K562 (cell line): ENCODE measurements around the gene RGS3. TPM values are rescaled to one million over a fixed set of nuclear protein-coding genes. Genes with fewer than 3 reads are reported as not detected.

ENCODE experiments used
- ATAC-seq: fragments of 200-7000 bp; cut with Tn5 transposase; 3 replicates; pipeline ENCODE4 v1.9.1; 2020; ENCODE audit warnings: moderate library complexity
- BruUV-seq: library from RNA; stranded (reverse); fragments of 400-500 nt; replicated peaks from 2 replicates; lab custom pipeline; 2021; lab: Mats Ljungman, UMichigan
- CTCF ChIA-PET: fragments of 300-600 bp; formaldehyde crosslinking; extraction: SDS; loops from one replicate; lab custom pipeline; 2021; ENCODE audit warnings: low intra/inter-chr PET ratio; lab: Yijun Ruan, JAX
- POLR2A ChIA-PET: fragments of 300-600, 350-650 bp; sonication (Branson Sonifier 250); formaldehyde crosslinking; extraction: SDS; loops from one replicate; lab custom pipeline; 2021; ENCODE audit warnings: antibody characterized with exemption, inconsistent platforms; lab: Yijun Ruan, JAX
- DNase-seq, 4 experiments: peaks; one replicate each; pipeline versions ENCODE4 v3.0.0 to v3.0.0-alpha.2; 2011 to 2018; ENCODE audit warnings: low spot score in 3 of 4, mixed read lengths in 3 of 4; ENCODE audit errors: extremely low read depth in 1 of 4
- FAIRE-seq: peaks from 2 replicates; lab custom pipeline; 2011; peaks lifted over from hg19 to GRCh38; lab: Jason Lieb, UNC
- H2AFZ ChIP-seq: 2 replicates; pipeline ENCODE4 v1.6.0; 2011; ENCODE audit warnings: low read depth, low read length, control low read depth, inconsistent platforms
- H3K27ac ChIP-seq: fragments of 200-600 bp; 3 replicates; pipeline ENCODE4 v1.8.0; 2011; ENCODE audit warnings: low read depth, mild to moderate bottlenecking, control low read depth, inconsistent platforms, low read length, moderate library complexity, mixed read lengths; ENCODE audit errors: extremely low read depth
- H3K27me3 ChIP-seq, 2 experiments: fragments of 300-600 bp in 1 of 2; 2 replicates in 1 of 2; 3 replicates in 1 of 2; pipeline versions ENCODE4 v1.6.0 to v1.8.0; 2011; ENCODE audit warnings: inconsistent platforms in 2 of 2, low read length in 2 of 2, mild to moderate bottlenecking in 1 of 2, mixed read lengths in 1 of 2, moderate library complexity in 1 of 2; ENCODE audit not compliant: control insufficient read depth in 2 of 2, insufficient read depth in 2 of 2
- H3K36me3 ChIP-seq: fragments of 300-600 bp; 3 replicates; pipeline ENCODE4 v1.8.0; 2011; ENCODE audit warnings: mild to moderate bottlenecking, low read length, inconsistent platforms; ENCODE audit not compliant: control insufficient read depth, insufficient read depth
- H3K4me1 ChIP-seq, 2 experiments: fragments of 200-600 bp in 1 of 2; replicated peaks in 1 of 2; 2 replicates in 1 of 2; 3 replicates in 1 of 2; pipeline versions ENCODE4 v1.5.1 to v1.8.0; 2011; ENCODE audit warnings: inconsistent platforms in 2 of 2, low read length in 2 of 2, mild to moderate bottlenecking in 1 of 2, mixed read lengths in 1 of 2, moderate library complexity in 1 of 2; ENCODE audit not compliant: control insufficient read depth in 2 of 2, insufficient read depth in 2 of 2
- H3K4me2 ChIP-seq: 2 replicates; pipeline ENCODE4 v1.6.1; 2011; ENCODE audit warnings: low read length, control low read depth, inconsistent platforms, mixed read lengths; ENCODE audit not compliant: insufficient read depth
- H3K4me3 ChIP-seq: fragments of 200-600 bp; sonication (generic), shearing (Covaris generic); 2 replicates; pipeline ENCODE4 v1.5.1; 2016; ENCODE audit warnings: control low read depth, inconsistent platforms
- H3K79me2 ChIP-seq: fragments of 200-600 bp; 3 replicates; pipeline ENCODE4 v1.8.0; 2011; ENCODE audit warnings: low read length, inconsistent platforms; ENCODE audit not compliant: control insufficient read depth, insufficient read depth
- H3K9ac ChIP-seq, 2 experiments: 2 replicates each; pipeline versions ENCODE4 v1.6.0 to v1.6.1; 2011; ENCODE audit warnings: low read depth in 2 of 2, low read length in 2 of 2, control low read depth in 1 of 2, inconsistent platforms in 1 of 2, mild to moderate bottlenecking in 1 of 2, mixed read lengths in 1 of 2; ENCODE audit not compliant: insufficient read depth in 1 of 2
- H3K9me1 ChIP-seq: one replicate; pipeline ENCODE4 v1.6.0; 2011; ENCODE audit warnings: inconsistent platforms, mild to moderate bottlenecking, low read length, moderate library complexity; ENCODE audit not compliant: control insufficient read depth, insufficient read depth
- H3K9me3 ChIP-seq: replicated peaks from 2 replicates; pipeline ENCODE4 v1.5.1; 2011; ENCODE audit warnings: low read depth, low read length, inconsistent platforms; ENCODE audit not compliant: control insufficient read depth, insufficient read depth
- H4K20me1 ChIP-seq: replicated peaks from 2 replicates; pipeline ENCODE4 v1.6.1; 2011; ENCODE audit warnings: low read length, inconsistent platforms, mixed read lengths; ENCODE audit not compliant: control insufficient read depth, insufficient read depth
- CSDE1 ChIP-seq, 2 experiments: fragments of 450-650 bp; IDR thresholded peaks; 2 replicates each; pipeline ENCODE4 v1.6.1; 2016; ENCODE audit warnings: mild to moderate bottlenecking in 1 of 2
- HCFC1 ChIP-seq: IDR thresholded peaks from 2 replicates; pipeline ENCODE4 v1.6.1; 2012; ENCODE audit warnings: low read depth, low read length, improper control_type of control experiment
- VEZF1 ChIP-seq: fragments of 200-800 bp; sonication (Bioruptor generic); IDR thresholded peaks from 2 replicates; pipeline ENCODE4 v1.6.1; 2017; ENCODE audit warnings: missing genetic modification characterization, missing compliant biosample characterization
- WGBS: fragments of 100-300 bp; shearing (Covaris generic); methylation state at CpG from one replicate; pipeline ENCODE4 v1.1.6; 2016; ENCODE audit warnings: low coverage, mixed read lengths; ENCODE audit not compliant: insufficient coverage; ENCODE audit errors: missing lambda C conversion rate; 5-methylcytosine and 5-hydroxymethylcytosine counted together
- in situ Hi-C: fragments of 300-500 bp; cut with MboI; formaldehyde crosslinking; loops from 4 replicates; pipeline ENCODE4 v1.15.0; 2018; ENCODE audit warnings: inconsistent platforms, mixed read lengths
- intact Hi-C: fragments of 100-400 bp; cut with micrococcal nuclease; formaldehyde crosslinking; loops from 2 replicates; pipeline ENCODE4 v1.14.2; 2022
- polyA plus RNA-seq, 8 experiments: library from polyadenylated mRNA; depleted of rRNA in 4 of 8; stranded (reverse) in 5 of 8; unstranded in 3 of 8; fragments of >200 nt; fragmentation: Nextera tagmentation in 2 of 8; fragmentation: Illumina TruSeq in 1 of 8; extraction: Ambion mirVana in 2 of 8; extraction: Trizol in 1 of 8; gene quantifications; 2 replicates each; pipeline versions ENCODE4 v1.2.1 to v1.2.3, GENCODE V29; 2011 to 2014; ENCODE audit warnings: inconsistent platforms in 1 of 8, missing spikeins in 1 of 8
- total RNA-seq, 7 experiments: library from RNA; depleted of rRNA in 6 of 7; stranded (reverse); fragments of >200 nt in 6 of 7; fragmentation: Illumina TruSeq in 2 of 7; extraction: Trizol in 2 of 7; gene quantifications; 2 replicates each; pipeline versions ENCODE4 v1.2.1 to v1.2.3, GENCODE V29; 2011 to 2021; ENCODE audit warnings: low replicate concordance in 1 of 7

RGS3 gene
- total and polyA plus RNA-seq, 9 of the 15 experiments (the other 6 are each of a cell fraction or from before 2014, with no cell fraction given), result 0.08 to 2.9 (median 0.95) TPM

GRCh38 chr9:113594484-113595299, 131.2 kb downstream of the RGS3 start:
- H3K27ac ChIP-seq, result no peak overlapping the region
- peaks cover 0 to 9% of the 10 kb centered on the region in 2 experiments; a peak in 3 of 5 replicates for H3K27me3 ChIP-seq
- no peak for ATAC-seq
- no peak for FAIRE-seq
- H3K4me2 ChIP-seq, result no peak overlapping the region
- no peaks in the 10 kb centered on the region for H3K9me3 ChIP-seq
- no peaks in the 10 kb centered on the region for H3K79me2 ChIP-seq
- in situ Hi-C loops, result loop anchor here (5.0 kb wide), 1 partner anchor 322 kb away; no protein-coding TSS in a partner anchor
- no peak overlapping the region for H2AFZ ChIP-seq
- CTCF ChIA-PET, result interaction anchor here (5.8 kb wide), 1 partner anchor 62 kb away, joined by 91 read pairs; no protein-coding TSS in a partner anchor
- DNase-seq, result no peak
- no peaks in the 10 kb centered on the region for H3K36me3 ChIP-seq
- no TSS peak for BruUV-seq
- intact Hi-C loops, result no loop called here
- peaks cover 3% of the 10 kb centered on the region for H4K20me1 ChIP-seq
- H3K4me3 ChIP-seq, result no peak overlapping the region
- TF ChIP-seq HCFC1 (no peak), CSDE1 (IDR thresholded peaks at IDR 0.05) (no peak), VEZF1 (no peak)
- no peak overlapping the region for H3K9ac ChIP-seq
- POLR2A ChIA-PET, result interaction anchor here (0.6 to 1.0 kb wide), 3 partner anchors 60 to 373 kb away, joined by 3 to 5 read pairs (median 3); partner anchors contain the start of genes FKBP15 and SLC31A1
- H3K9me1 ChIP-seq, result no peaks in the 10 kb centered on the region
- 35% methylated on average over 16 of the region's 19 CpGs for WGBS
- H3K4me1 ChIP-seq, result peaks cover 0 to 9% of the 10 kb centered on the region in 2 experiments; a peak in 3 of 5 replicates
